AG20443 (cell line): ENCODE measurements around the gene NRXN3.
A peak's percentile ranks its signal among the peaks of the same experiment; 100 is the strongest.

Source experiments
- DNase-seq: peaks from one replicate; pipeline ENCODE4 v3.0.0; 2012; ENCODE audit warnings: low spot score, mixed read lengths

The NRXN3 gene

DNA sequence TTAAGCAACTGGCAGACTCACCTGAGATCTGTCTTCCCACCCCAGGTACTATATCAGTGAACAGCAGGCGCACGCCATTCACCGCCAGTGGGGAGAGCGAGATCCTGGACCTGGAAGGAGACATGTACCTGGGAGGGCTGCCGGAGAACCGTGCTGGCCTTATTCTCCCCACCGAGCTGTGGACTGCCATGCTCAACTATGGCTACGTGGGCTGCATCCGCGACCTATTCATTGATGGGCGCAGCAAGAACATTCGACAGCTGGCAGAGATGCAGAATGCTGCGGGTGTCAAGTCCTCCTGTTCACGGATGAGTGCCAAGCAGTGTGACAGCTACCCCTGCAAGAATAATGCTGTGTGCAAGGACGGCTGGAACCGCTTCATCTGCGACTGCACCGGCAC is 544.5 kb downstream of the NRXN3 start:
- no peak for DNase-seq

DNA sequence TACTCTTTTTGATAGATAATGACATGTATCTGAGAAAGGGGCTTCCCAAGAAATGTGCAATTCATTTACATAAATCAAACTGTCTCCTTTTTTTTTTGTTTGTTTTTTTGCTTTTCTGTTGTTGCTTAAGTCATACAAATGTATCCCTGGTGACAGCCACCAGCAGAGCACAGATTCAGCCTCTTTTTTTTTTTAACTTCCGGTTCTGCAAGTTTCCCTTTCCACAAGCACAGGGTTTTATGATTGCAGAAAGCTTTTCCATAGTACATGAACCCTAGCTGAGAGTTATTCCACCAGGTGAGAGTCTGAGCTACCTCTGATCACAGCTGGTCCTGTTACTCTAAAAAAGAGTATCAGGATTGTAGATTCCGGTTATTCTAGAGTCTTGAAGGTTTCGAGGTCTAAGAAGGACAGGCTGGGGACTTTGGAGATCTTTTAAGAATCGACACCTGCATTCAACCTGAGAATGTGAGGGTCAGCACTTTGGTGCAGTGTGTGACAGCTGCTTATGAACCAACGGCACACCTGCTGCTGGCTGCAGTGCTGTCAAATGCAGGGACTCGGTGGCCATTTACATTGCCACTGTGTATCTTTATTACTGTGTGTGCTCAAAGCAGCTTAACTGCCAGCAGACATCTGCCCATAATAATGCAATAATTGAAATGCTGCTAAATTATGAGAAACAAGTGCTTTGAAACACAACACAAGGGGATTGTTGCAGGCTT is 551.7 kb downstream of the NRXN3 start:
- DNase-seq = no peak

DNA sequence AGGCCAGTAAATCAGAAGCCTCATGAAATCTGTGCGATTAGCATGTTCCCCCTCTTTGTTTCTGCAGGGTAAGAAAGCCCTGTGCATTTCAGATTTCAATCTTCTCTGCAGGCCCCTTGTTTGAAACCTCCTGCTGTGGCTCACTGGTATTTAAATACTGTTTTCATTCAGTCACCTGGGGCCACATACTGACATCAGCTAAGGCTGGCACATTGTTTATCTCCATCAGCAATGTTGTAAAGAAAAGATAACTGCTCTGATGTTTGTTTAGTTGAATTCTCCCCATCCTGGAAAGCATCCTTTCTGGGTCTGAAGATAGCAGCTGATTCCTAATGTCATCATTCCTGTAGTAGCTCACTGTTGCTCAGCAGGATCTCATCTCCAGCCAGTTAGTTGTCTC is 554.9 kb downstream of the NRXN3 start:
- no peak for DNase-seq

DNA sequence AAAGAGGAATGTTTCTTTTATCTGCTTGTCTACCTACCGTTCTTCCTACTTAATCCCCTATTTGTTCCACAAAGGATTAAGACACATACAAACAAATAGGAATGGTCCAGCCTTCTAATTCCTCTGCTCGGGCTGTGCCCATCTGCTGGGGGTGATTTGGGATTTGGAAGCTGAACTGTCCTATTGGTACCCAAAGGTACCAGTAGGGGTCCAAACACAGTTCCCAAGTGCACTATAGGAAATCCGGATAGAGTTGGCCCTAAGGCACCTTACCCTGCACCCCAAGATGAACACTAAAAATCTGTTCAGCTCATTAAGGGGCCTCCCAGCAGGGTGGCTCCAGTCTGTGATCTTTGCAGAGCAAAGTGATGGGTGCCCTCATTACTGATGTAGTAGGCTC is 566.9 kb downstream of the NRXN3 start:
- no peak for DNase-seq

DNA sequence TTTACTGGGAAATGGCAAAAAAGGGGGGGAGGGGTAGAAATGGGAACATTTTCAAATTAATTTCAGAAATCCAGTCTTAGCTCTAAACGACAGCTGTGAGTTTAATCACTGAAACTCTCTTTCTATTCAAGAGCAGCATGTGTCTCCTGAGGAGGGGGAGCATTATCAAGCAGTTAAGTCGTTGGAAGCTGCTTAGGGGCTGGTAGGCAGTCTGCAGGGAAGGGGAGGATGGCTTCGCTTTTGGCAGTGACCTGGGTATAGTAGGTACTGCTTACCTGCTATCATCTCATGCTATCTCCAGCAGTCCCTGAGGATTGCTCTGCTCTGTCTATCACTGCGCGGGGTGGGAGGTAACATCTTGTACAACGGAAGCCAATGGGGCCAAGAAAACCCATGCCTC is 567.4 kb downstream of the NRXN3 start:
- DNase-seq = no peak

DNA sequence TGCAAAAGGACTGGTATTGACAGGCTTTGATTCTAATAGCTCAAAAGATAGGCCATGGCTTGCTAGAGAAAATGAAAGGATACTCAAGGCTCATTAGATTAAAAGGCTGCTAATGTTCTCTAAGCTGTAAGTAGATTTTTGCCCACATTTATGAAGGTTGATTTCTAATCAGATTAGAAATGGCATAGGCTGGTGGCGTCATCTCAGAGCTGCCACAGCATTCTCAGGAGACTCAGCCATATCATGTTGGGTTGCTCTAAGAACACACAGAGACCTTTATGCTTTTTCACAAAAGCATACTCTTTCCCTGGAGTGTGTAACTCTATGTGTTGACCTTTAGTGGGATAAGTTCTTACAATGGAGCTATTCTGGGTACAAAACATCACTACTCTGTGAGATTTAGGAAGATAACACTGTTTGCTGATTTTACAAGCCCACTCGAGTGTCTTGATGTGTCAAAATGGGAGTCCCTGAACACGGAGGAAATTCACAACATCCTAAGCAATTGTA is 576.0 kb downstream of the NRXN3 start:
- DNase-seq = no peak

DNA sequence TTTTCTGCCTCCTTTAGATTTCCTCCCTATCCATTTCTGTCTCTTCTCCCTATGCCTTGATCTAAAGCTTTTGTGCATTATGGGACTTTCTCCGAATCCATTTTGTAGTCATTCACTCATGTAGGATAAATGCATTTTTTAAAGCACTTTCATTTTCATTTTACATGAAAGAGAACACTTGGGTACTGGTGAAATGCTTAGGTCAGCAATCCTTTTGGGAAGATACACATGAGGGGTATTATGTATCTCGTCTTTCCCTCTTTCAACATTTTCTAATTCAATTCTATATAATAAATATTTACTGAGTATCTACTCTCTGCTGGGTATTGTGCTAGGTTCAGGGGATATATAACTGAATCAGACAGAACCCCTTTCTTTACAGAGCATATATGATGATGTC is 577.6 kb downstream of the NRXN3 start:
- DNase-seq = no peak

DNA sequence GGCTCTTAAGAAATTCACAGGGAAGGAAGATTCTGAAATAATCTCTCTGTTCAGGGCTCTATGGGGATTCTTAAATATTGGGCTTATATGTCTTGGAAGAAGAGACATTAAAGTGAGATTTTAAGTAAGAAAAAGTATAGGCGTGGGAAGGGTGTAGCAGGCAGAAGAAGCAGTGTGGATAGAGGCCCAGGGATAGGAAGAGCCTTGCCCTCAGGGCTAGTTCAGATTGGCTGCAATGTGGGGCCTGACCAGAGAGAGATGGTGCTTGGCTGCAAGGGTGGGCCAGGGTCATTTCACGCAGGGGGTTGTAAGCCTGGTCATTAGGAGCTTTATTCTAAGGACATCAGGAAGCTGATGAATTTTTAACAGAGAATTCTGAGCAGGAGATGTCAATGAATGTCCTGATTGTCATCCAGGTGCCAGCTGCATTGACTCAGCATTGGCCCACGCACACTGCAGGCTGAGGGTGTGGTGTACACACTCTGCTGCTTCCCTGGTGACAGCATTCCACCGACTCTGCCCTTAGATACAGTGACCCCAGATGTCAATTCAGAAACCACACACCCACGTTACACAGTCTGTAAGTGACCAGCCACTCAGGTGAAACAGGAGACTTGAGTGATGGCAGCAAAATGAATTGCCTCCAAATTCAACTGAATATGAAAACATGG is 582.5 kb downstream of the NRXN3 start:
- DNase-seq = no peak

DNA sequence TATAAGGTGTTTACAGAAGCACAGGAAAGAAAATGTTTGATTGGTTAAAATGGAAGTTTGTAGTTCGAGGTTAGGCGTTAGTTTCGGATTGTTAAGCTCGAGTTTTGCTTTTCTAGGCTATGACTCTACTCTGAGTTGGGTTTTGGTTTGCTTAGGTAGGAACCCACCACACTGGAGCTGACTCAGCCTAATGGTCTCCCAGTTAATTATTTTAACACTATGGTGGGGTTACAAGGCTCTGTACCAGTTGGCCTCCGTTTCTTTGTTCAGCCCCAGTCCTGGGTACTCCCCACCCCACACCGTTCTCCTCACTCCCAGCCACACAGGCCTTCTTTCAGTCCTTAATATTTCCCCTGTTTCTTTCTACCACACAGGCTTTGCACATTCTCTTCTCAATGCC is 583.9 kb downstream of the NRXN3 start:
- no peak for DNase-seq

DNA sequence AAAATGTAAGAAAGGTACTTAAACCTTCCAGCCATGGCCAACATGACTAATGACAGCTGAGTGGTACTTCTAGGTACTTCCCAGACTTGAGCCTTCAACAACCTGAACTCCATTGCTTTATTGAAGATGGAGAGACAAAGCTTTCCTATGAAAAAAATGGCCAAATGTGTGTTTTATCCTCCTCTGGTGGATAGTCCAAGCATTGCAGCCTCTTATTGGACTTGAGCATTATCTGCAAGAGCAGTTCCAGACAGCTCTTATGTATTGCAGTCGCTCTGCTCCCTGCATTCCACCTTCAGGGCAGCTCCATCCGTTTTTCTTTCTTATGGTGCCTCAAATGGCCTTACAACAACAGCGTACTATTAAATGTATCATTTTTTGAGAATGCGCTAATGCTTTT is 588.2 kb downstream of the NRXN3 start:
- peak; percentile 27 for DNase-seq

DNA sequence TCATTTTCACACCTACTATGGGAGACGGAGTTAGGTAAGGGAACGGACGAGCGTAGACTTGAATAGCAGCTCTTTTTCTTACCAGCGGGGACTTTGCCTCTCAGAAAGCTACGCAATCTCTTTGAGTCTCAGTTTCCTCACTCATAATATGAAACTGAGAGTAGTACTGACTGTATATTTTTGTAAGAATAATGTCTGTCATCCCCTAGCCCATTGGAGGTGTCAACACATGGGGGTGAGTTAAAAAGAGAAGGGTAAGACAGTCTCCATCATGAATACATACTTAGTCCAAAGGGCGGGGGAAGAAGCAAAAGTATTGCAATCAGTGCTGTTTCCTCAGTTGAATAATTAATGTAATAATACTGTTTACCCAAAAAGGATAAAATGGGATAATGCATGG is 592.2 kb downstream of the NRXN3 start:
- DNase-seq = no peak

DNA sequence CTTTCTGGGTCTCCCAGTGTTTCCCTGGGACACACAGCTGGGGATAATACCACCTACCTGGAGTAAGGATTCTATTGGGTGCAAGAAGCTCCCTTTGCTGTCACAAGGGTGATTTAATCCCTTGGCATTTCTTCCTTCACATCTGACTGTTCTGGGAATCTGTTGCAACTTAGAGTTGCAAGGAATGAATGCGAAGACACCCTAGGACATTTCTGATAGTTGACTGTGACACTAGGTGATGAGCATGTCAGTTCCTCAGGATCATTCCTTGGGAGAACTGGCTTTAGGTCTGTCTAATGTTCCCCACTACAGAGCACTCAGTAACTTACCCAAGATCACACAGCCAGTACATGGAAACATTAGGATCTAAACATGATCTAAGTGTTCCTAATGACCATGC is 593.6 kb downstream of the NRXN3 start:
- DNase-seq = no peak

DNA sequence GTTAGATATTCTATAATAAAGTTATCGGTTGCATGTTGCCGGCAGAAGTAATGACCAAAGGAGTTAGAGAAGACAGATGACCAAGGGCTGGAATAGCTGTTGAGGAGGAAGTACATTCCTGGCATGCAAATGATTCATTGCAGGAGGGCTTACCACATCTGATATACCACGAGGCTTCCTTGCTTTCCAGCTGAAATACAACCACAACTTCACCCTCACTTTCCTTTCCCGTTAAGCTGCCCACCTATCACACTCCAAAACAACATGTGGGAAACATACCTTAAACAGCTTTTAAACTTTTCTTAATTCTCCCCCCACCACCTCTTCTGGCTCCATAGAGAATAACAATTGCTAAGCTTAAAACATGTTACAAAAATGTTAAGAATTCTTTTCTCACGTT is 594.1 kb downstream of the NRXN3 start:
- DNase-seq = peak; percentile 27

DNA sequence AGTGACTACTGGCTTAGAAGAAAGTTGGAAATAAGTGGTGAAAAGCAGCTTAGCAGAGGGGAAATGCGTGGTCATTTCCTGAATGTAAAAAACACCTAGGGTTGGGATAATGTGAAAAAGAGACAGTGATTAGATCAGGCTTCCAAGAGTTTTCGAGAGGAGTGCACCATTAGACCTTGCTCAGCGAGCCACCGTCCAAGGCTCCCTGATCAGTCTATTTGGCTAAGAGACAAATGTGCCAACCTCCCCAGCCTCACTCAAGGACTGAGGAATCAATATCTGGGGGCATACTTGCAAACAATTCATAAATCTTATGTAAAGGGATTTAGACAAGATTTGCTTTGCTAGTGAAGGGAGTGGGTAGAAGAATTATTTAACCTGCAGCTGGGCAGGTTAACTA is 594.5 kb downstream of the NRXN3 start:
- DNase-seq = no peak

DNA sequence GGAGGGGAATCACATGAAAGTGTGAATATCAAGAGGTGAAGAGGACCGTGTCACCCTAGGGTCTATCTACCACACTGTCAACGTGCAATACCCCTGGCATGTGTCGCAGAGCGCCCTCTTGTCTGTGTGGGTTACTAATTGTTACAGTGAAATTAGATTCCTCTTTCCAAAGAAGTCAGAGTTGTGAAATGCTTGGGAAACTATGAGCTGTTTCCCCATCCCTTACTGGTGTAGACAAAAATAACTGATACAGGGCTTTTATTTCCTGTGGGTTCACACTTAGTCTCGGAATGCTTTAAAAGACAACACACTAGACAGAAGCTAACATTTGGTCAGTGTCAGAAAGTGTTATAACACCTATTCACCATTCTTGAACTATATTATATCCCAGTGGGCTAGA is 597.3 kb downstream of the NRXN3 start:
- no peak for DNase-seq

DNA sequence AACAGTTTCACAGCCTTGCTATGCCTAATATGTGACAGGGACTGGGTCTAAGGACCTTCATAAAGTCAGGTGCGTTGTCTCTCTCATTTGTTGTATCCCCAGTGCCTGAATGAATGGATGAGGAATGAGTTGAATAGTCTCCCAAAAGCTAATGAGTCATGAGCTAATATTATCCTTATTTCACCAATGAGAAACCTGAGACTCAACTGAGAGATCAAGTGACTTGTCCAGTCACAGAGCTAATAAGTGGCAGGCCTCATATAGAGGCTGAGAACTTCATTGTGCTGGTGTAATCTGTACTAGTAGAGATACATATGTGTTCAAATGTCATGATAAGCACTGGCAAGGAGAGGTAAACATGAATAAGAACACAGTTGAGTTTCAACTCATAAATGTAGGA is 612.4 kb downstream of the NRXN3 start:
- no peak for DNase-seq

DNA sequence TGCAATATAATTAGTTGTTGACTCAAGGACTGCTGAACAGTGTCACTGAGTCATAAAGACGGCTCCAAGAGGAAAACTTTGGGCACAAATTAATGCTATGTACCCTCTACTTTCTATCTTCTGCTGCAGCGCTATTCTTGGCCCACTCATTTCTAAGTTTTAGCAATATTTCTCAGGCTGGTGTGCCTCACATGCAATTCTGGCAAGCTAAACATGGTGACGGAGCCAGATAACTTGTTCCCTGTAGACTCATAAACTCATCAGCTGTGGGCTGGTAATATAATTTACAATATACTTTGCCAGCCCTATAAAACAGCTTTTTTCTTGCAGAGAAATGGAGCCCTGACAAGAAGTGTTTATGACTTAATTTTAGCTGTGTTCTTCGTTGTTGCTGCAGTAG is 615.1 kb downstream of the NRXN3 start:
- no peak for DNase-seq

DNA sequence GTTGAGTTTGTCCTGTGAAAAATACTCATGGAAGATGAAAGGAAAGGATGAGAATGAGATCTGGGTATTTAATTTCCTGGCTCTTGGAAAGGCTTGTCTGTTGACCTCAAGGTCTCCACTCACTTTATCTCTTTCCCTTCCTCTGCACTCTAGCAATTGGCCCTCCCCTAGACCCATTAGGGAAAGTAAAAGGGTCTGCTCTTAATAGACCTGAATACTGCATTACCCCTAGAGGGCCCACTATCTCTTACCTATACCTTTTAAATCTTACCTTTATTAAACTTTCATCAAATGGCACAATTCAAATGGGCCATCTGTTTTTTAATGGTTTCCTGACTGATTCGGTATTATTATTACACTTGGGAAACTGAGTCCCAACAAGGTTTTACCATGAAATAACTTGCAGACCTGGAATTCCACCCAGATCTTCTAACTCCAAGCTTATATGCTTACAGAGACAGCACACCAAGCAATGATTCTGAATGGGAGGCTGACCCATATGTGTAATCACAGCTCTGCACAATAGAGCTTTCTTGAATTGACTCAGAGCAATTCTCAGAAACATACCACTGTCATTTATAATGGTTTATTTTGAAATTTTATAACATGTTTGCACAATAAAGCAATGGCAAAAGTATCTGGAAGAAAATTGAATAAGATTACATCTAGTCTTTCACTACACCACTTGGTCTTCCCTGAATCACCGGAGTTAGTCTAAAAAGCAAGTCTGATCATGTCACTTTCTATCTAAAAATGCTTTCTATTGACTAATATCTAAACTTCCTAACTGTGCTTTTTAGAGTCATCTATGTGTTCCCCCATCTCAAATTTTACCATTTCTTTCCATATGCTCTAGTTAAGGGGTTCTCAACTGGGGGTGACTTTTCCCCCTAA is 618.5 kb downstream of the NRXN3 start:
- DNase-seq = no peak

DNA sequence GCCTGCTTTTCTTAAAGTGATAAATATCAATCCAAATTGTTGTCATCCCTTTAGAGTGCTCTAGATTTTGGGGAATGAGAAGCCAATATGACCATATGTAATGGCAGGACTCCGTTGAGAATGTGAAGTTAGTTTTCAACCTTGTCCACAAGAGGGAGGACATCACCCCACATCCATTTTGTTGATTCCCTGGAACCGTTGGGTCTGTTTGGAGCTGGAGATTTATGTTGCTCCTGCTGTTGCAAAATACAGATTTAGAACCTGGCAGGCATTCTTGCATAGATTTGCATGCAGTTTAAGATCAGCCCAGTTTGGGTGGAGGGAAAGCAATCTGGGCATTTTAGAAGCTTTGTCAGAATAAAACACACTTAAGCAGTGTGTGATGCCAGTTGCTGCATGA is 620.1 kb downstream of the NRXN3 start:
- DNase-seq = no peak

DNA sequence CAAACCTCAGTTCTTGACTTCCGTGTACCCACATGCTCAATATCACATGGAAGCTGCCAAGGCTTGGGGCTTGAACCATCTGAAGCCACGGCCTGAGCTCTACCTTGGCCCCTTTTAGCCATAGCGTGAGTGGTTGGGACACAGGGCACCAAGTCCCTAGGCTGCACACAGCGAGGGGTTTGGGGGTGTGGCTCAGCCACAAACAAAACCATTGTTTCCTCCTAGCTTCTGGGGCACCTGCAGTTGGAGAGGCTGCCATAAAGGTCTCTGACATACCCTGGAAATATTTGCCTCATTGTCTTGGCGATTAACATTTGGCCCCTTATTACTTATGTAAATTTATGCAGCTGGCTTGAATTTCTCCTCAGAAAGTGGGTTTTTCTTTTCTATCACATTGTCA is 628.6 kb downstream of the NRXN3 start:
- DNase-seq = no peak

DNA sequence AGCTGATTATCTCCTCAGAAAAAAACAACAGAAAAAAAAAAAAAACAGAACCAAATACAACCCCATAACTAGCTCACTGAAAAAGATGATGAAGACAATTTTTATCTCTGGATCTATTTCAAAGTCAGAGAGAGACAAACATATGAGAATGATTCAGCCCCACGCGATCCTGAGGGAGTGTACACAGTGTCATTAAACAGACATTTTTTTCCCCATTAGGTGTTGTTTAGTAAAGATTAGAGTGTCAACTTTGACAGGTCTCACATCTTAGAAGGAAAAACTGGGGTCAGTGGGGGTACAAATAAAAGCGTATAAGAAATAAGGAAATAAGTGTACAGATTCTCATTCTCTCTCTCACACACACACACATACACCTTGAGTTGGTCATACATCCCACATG is 635.4 kb downstream of the NRXN3 start:
- no peak for DNase-seq

DNA sequence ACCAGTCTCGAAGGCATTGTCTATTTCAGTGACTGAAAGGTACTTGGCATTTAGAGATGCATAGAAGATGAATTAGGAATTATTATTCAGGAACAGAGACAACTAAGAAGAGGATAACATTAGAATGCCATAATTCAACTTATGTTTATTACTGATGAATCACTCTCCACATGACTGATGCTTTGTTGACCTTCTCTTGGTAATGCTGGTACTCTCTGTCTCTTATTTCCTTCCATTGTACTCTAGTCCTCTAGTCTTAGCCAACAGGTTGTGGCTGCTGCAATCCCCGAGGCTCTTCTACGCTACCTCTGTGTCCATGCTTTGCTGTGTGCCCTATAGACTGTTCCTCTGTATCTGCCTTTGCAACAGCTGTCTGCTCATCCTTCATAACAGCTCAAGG is 652.9 kb downstream of the NRXN3 start:
- DNase-seq = no peak

DNA sequence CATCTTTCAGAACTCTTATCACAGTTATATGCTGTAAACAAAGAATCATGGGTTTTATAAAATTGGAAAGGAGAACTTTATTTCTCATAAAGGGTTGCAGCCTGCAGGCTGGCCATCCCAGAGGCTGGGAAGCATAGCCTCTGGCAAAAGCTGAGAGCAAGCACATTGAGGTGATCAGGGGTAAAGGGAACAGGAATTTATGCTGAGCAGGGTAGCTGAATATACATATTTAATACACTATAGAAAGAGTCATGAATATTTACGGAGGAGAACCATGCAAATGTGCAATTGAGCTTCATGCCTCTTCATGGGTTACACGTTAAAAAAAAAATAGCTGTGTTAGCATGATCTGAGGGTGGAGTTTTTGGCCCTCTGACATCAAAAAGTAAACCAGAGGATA is 653.3 kb downstream of the NRXN3 start:
- DNase-seq = no peak
